ENCODE results near the gene SLC6A8.
"Not testable (repeated sequence)": the region's sequence is repeated elsewhere in the genome, so short reads cannot be mapped to it uniquely, and the experiment has no call there.

SLC6A8 gene

DNA sequence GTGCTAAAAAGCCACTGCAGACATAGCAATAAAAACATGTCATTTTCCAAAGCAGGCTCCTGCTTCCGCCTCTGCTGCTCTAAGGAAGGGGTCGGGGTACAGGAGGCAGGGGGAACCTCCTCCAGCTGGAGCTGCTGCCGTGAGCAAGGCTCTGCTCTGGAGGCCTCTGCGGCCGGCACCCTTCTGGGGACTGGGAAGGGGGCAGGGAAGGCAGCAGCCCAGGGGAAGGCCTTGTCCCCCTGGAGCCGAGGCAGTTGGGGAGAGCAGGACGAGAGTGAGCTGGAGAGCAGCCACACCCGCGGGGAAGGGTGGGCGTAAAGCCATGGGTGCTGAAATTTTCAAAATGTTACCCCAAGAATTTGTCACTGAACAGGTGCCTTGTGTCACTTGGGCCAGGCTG, 8.8 kb downstream of the SLC6A8 start:
- H2BK15ac ChIP-seq (ENCODE audit: low read length); H3K27ac ChIP-seq (replicated peaks; ENCODE audit: low read length); H2BK120ac ChIP-seq (ENCODE audit: low read depth, low read length); H3K4me3 ChIP-seq (ENCODE audit: low read length in 2 of 2); H3K4me1 ChIP-seq (ENCODE audit: control insufficient read depth in 2 of 2, insufficient read depth in 1 of 2, low read depth in 1 of 2, low read length in 2 of 2); H3K79me1 ChIP-seq (ENCODE audit: low read depth, low read length); H3K4ac ChIP-seq (ENCODE audit: low read length); H3K23ac ChIP-seq (ENCODE audit: low read depth, low read length, poor library complexity); H3K9me3 ChIP-seq (replicated peaks in 1 of 2; ENCODE audit: control insufficient read depth in 2 of 2, insufficient read depth in 1 of 2, low read depth in 1 of 2, low read length in 2 of 2); H3K14ac ChIP-seq (ENCODE audit: low read length); H3K18ac ChIP-seq (ENCODE audit: low read length); H3K4me2 ChIP-seq (ENCODE audit: insufficient read depth, low read length, poor library complexity, severe bottlenecking); H3K9ac ChIP-seq (ENCODE audit: low read depth, low read length, poor library complexity); H4K91ac ChIP-seq (ENCODE audit: low read depth, low read length, poor library complexity); DNase-seq (ENCODE audit: low spot score); H2AK5ac ChIP-seq (ENCODE audit: low read depth, low read length); H2BK5ac ChIP-seq (ENCODE audit: low read length); H2AFZ ChIP-seq (ENCODE audit: low read length); H2BK12ac ChIP-seq (ENCODE audit: low read length); H4K8ac ChIP-seq (ENCODE audit: low read depth, low read length): not testable (repeated sequence)
- no CpG with 5 or more reads among the region's 10 CpGs for WGBS, 2 donors (ENCODE audit: extremely low coverage in 2 of 2, insufficient read length in 2 of 2, insufficient replicate concordance in 1 of 2)
- peaks cover 0 to 15% (median 0%) of the 10 kb centered on the region in 3 experiments for H3K27me3 ChIP-seq (ENCODE audit: control insufficient read depth in 3 of 3, insufficient read depth in 3 of 3, low read depth in 1 of 3, low read length in 3 of 3)
- peaks cover 6 to 57% of the 10 kb centered on the region in 2 donors for H3K36me3 ChIP-seq (replicated peaks in 1 of 2; ENCODE audit: control insufficient read depth in 2 of 2, insufficient read depth in 2 of 2, low read length in 2 of 2)

DNA sequence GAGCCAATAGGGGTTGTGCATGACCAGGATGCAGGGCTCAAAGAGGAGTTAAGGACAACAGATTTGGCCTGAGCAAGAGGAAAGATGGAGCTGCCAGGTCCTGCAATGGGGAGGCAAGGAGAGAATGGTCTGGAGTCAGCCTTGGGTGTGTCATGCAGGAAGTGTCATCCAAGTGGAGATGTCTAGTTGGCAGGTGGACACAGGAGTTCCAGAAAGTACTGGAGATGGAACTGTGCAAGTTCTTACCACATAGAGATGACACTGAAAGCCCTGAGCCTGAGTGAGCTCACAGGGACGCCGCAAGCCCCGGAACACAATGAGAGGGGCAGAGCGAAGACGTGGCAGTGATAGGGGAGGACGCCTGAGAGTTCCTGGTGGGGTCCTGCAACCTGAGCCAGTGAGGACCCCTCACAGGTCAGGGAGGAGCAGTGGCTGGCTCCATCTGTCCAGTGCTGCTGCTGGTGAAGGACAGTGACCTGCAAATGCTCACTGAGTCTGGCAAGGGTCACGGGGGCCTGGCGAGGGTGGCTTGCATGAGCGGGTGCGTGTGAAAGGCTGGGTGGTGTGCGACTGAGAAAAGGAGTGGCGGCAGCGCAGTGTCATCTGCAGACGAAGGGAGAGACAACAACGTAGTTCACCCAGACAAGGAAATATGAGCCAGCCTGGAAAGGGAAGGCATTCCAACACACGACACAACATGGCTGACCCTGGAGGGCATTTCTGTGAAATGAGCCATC, 9.4 kb downstream of the SLC6A8 start:
- H3K27me3 ChIP-seq (ENCODE audit: control insufficient read depth in 3 of 3, insufficient read depth in 3 of 3, low read depth in 1 of 3, low read length in 3 of 3): peaks cover 0 to 19% (median 0%) of the 10 kb centered on the region in 3 experiments
- H4K8ac ChIP-seq (ENCODE audit: low read depth, low read length); H3K4me3 ChIP-seq (ENCODE audit: low read length in 2 of 2); H3K4me2 ChIP-seq (ENCODE audit: insufficient read depth, low read length, poor library complexity, severe bottlenecking); H2BK15ac ChIP-seq (ENCODE audit: low read length); H3K14ac ChIP-seq (ENCODE audit: low read length); H3K9me3 ChIP-seq (replicated peaks in 1 of 2; ENCODE audit: control insufficient read depth in 2 of 2, insufficient read depth in 1 of 2, low read depth in 1 of 2, low read length in 2 of 2); DNase-seq (ENCODE audit: low spot score); H3K18ac ChIP-seq (ENCODE audit: low read length); H2BK120ac ChIP-seq (ENCODE audit: low read depth, low read length); H3K23ac ChIP-seq (ENCODE audit: low read depth, low read length, poor library complexity); H3K9ac ChIP-seq (ENCODE audit: low read depth, low read length, poor library complexity); H2BK5ac ChIP-seq (ENCODE audit: low read length); H2AFZ ChIP-seq (ENCODE audit: low read length); H2AK5ac ChIP-seq (ENCODE audit: low read depth, low read length); H2BK12ac ChIP-seq (ENCODE audit: low read length); H3K4me1 ChIP-seq (ENCODE audit: control insufficient read depth in 2 of 2, insufficient read depth in 1 of 2, low read depth in 1 of 2, low read length in 2 of 2); H3K79me1 ChIP-seq (ENCODE audit: low read depth, low read length); H4K91ac ChIP-seq (ENCODE audit: low read depth, low read length, poor library complexity); H3K4ac ChIP-seq (ENCODE audit: low read length); H3K27ac ChIP-seq (replicated peaks; ENCODE audit: low read length): not testable (repeated sequence)
- H3K36me3 ChIP-seq (replicated peaks in 1 of 2; ENCODE audit: control insufficient read depth in 2 of 2, insufficient read depth in 2 of 2, low read length in 2 of 2): peaks cover 5 to 53% of the 10 kb centered on the region in 2 donors
- WGBS, 2 donors (ENCODE audit: extremely low coverage in 2 of 2, insufficient read length in 2 of 2, insufficient replicate concordance in 1 of 2): no CpG with 5 or more reads among the region's 16 CpGs

DNA sequence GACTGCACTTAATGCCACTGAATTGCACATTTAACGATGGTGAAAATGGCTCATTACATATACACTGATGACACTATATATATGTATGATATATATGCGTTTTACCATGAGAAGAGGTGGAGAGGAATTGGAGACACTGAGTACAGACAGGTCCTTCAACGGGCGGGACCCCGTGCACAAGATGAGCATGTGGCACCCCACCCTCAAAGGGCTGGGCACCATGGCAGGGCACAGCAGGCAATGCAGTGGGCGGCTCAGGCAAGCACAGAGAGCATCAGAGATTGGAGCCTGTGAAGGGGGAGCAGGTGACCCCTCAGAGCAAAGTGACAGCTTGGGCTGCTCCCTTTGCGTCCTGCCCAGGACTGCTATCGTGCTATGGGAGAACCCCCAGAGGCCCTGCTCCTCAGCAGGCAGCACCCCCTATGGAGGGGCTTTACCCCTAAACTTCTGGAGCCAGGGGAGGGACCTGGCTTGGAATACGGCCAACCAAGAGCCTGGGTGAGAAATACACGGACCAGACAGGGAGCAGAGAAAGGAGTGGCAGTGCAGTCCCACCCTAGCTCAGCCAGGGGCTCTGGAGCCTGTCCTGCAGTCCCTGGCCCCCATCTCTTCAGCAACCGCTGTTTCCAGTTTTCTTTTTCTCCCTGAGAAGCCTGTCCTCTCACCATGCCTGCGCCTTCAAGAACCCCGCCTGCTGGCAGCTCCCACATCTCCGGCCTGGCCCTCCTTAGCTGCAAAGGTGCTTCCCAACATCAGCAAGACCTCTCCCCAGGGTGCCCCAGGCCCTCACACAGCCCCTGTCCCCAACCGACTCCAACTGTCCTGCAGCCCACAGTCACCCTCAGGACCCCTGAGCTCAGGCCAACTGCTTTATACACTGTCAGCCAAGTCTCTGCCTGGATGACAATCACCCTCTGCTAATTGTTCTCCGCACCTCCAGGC, 10.5 kb downstream of the SLC6A8 start:
- H3K27ac ChIP-seq (replicated peaks; ENCODE audit: low read length): no peak overlapping the region
- peaks cover 2% of the 10 kb centered on the region for H3K79me1 ChIP-seq (ENCODE audit: low read depth, low read length)
- H3K18ac ChIP-seq (ENCODE audit: low read length): no peak overlapping the region
- H3K9me3 ChIP-seq (replicated peaks in 1 of 2; ENCODE audit: control insufficient read depth in 2 of 2, insufficient read depth in 1 of 2, low read depth in 1 of 2, low read length in 2 of 2): no peaks in the 10 kb centered on the region
- no peak overlapping the region for H2BK15ac ChIP-seq (ENCODE audit: low read length)
- peaks cover 0 to 21% (median 0%) of the 10 kb centered on the region in 3 experiments for H3K27me3 ChIP-seq (ENCODE audit: control insufficient read depth in 3 of 3, insufficient read depth in 3 of 3, low read depth in 1 of 3, low read length in 3 of 3)
- H3K14ac ChIP-seq (ENCODE audit: low read length): no peak overlapping the region
- no peaks in the 10 kb centered on the region for H3K4me1 ChIP-seq (ENCODE audit: control insufficient read depth in 2 of 2, insufficient read depth in 1 of 2, low read depth in 1 of 2, low read length in 2 of 2)
- no peak overlapping the region for H3K4ac ChIP-seq (ENCODE audit: low read length)
- H3K36me3 ChIP-seq (replicated peaks in 1 of 2; ENCODE audit: control insufficient read depth in 2 of 2, insufficient read depth in 2 of 2, low read length in 2 of 2): peaks cover 5 to 45% of the 10 kb centered on the region in 2 donors
- no CpG with 5 or more reads among the region's 16 CpGs for WGBS, 2 donors (ENCODE audit: extremely low coverage in 2 of 2, insufficient read length in 2 of 2, insufficient replicate concordance in 1 of 2)
- no peak overlapping the region for H2BK12ac ChIP-seq (ENCODE audit: low read length)
- H2AK5ac ChIP-seq (ENCODE audit: low read depth, low read length): no peak overlapping the region
- H2BK5ac ChIP-seq (ENCODE audit: low read length): no peak overlapping the region
- H3K23ac ChIP-seq (ENCODE audit: low read depth, low read length, poor library complexity): no peak overlapping the region
- H2AFZ ChIP-seq (ENCODE audit: low read length): no peak overlapping the region
- no peak overlapping the region for H4K91ac ChIP-seq (ENCODE audit: low read depth, low read length, poor library complexity)
- no peak for DNase-seq (ENCODE audit: low spot score)
- no peak overlapping the region for H3K4me3 ChIP-seq (ENCODE audit: low read length in 2 of 2)
- no peak overlapping the region for H4K8ac ChIP-seq (ENCODE audit: low read depth, low read length)
- no peak overlapping the region for H3K4me2 ChIP-seq (ENCODE audit: insufficient read depth, low read length, poor library complexity, severe bottlenecking)
- H2BK120ac ChIP-seq (ENCODE audit: low read depth, low read length): no peak overlapping the region
- no peak overlapping the region for H3K9ac ChIP-seq (ENCODE audit: low read depth, low read length, poor library complexity)
